Upper lobe of right lung (tissue), 1 donor: ENCODE measurements around the gene PCBD2. TPM values are rescaled to one million over a fixed set of nuclear protein-coding genes. Genes with fewer than 3 reads are reported as not detected.

ENCODE experiments used
- ATAC-seq: fragments of 200-7000 bp; cut with Tn5 transposase; one replicate; pipeline ENCODE4 v1.9.1; 2020; ENCODE audit warnings: mild to moderate bottlenecking, moderate library complexity
- DNase-seq: peaks from one replicate; pipeline ENCODE4 v3.0.0-alpha.2; 2020
- H3K27ac ChIP-seq: fragments of 200-600 bp; one replicate; pipeline ENCODE4 v1.8.0; 2022
- H3K27me3 ChIP-seq: fragments of 200-600 bp; one replicate; pipeline ENCODE4 v1.8.0; 2022; ENCODE audit warnings: mild to moderate bottlenecking
- H3K36me3 ChIP-seq: fragments of 200-600 bp; one replicate; pipeline ENCODE4 v1.8.0; 2022
- H3K4me1 ChIP-seq: fragments of 200-600 bp; one replicate; pipeline ENCODE4 v1.8.0; 2022
- H3K4me3 ChIP-seq: fragments of 200-600 bp; one replicate; pipeline ENCODE4 v1.8.0; 2022; ENCODE audit warnings: mild to moderate bottlenecking
- H3K9me3 ChIP-seq: fragments of 200-600 bp; one replicate; pipeline ENCODE4 v1.8.0; 2022
- CTCF ChIP-seq: fragments of 200-600 bp; IDR thresholded peaks from one replicate; pipeline ENCODE4 v1.8.0; 2022; ENCODE audit warnings: antibody characterized with exemption
- intact Hi-C: fragments of 100-400 bp; cut with DNase I; formaldehyde crosslinking; loops from one replicate; pipeline ENCODE4 v1.11.0; 2022
- total RNA-seq: library from RNA; stranded (reverse); fragmentation: NEBNext Ultra II Directional; extraction: Animal tissue kit (Norgen Biotek cat#: 25700); gene quantifications from one replicate; pipeline ENCODE4 v1.2.1, GENCODE V29; 2021
- donor health status: DM: no; HTN: yes; CAD: no; lungs with severe emphysema.

Gene PCBD2
- total RNA-seq, 1 donor from 2014 or later = 11.2 TPM

- H3K9me3 ChIP-seq = no peaks in the 10 kb centered on the region
- intact Hi-C loops = no loop called here
- H3K27ac ChIP-seq = no peak overlapping the region
- peaks cover 4% of the 10 kb centered on the region for H3K4me1 ChIP-seq
- no peaks in the 10 kb centered on the region for H3K27me3 ChIP-seq
- DNase-seq (no peak), ATAC-seq (peak; percentile 39)
- no peak overlapping the region for H3K4me3 ChIP-seq
- peaks cover 12% of the 10 kb centered on the region for H3K36me3 ChIP-seq
- TF ChIP-seq CTCF = no peak
Observed at GRCh38 chr5:134920848-134921575, 16.1 kb downstream of the PCBD2 start.

- no peak for ATAC-seq
- TF ChIP-seq CTCF = no peak
- H3K4me1 ChIP-seq = no peaks in the 10 kb centered on the region
- H3K27ac ChIP-seq = no peak overlapping the region
- no peak overlapping the region for H3K4me3 ChIP-seq
- H3K36me3 ChIP-seq = peaks cover 10% of the 10 kb centered on the region
- no peaks in the 10 kb centered on the region for H3K9me3 ChIP-seq
- intact Hi-C loops = no loop called here
- DNase-seq = no peak
- H3K27me3 ChIP-seq = no peaks in the 10 kb centered on the region
Observed at GRCh38 chr5:134932508-134932907, 27.6 kb downstream of the PCBD2 start.

- ATAC-seq = no peak
- Histone ChIP-seq H3K4me1 (no peaks in the 10 kb centered on the region), H3K4me3 (no peak overlapping the region), H3K27ac (no peak overlapping the region), H3K9me3 (no peaks in the 10 kb centered on the region), H3K36me3 (peaks cover 10% of the 10 kb centered on the region), H3K27me3 (no peaks in the 10 kb centered on the region)
- no peak for DNase-seq
- no peak for TF ChIP-seq CTCF
- intact Hi-C loops = no loop called here
Observed at GRCh38 chr5:134934202-134934601, 29.3 kb downstream of the PCBD2 start.

GRCh38 chr5:134935711-134936602 is 31.0 kb downstream of the PCBD2 start:
- DNase-seq (no peak), ATAC-seq (no peak)
- intact Hi-C loops = no loop called here
- Histone ChIP-seq H3K27me3 (no peaks in the 10 kb centered on the region), H3K27ac (no peak overlapping the region), H3K4me3 (no peak overlapping the region), H3K36me3 (peaks cover 4% of the 10 kb centered on the region), H3K9me3 (no peaks in the 10 kb centered on the region), H3K4me1 (no peaks in the 10 kb centered on the region)
- TF ChIP-seq CTCF = no peak

- ATAC-seq (no peak), DNase-seq (no peak)
- intact Hi-C loops = no loop called here
- Histone ChIP-seq H3K4me1 (no peaks in the 10 kb centered on the region), H3K27me3 (no peaks in the 10 kb centered on the region), H3K4me3 (no peak overlapping the region), H3K36me3 (peaks cover 4% of the 10 kb centered on the region), H3K9me3 (no peaks in the 10 kb centered on the region), H3K27ac (no peak overlapping the region)
- no peak for TF ChIP-seq CTCF
Observed at GRCh38 chr5:134937526-134937925, 32.6 kb downstream of the PCBD2 start.
